AG04449 (cell line): ENCODE data around the gene ALDH1A1.

Source experiments
- CTCF ChIA-PET: fragments of 350-600 bp; formaldehyde crosslinking; extraction: SDS; loops from one replicate; lab custom pipeline; 2021; ENCODE audit warnings: antibody characterized with exemption; lab: Yijun Ruan, JAX
- POLR2A ChIA-PET: fragments of 400-600, 350-600 bp; formaldehyde crosslinking; extraction: SDS; loops from one replicate; lab custom pipeline; 2020; ENCODE audit warnings: antibody characterized with exemption, inconsistent platforms; lab: Yijun Ruan, JAX
- DNase-seq: peaks from one replicate; pipeline ENCODE4 v3.0.0-alpha.2; 2010; ENCODE audit warnings: low read depth, low spot score
- H3K4me3 ChIP-seq: 2 replicates; pipeline ENCODE4 v1.5.1; 2011; ENCODE audit warnings: low read depth, mild to moderate bottlenecking, control low read depth, low read length
- CTCF ChIP-seq: IDR thresholded peaks from one replicate; pipeline ENCODE4 v1.5.1; 2011; ENCODE audit warnings: mild to moderate bottlenecking, moderate library complexity, low read length, control low read depth, inconsistent platforms; ENCODE audit not compliant: insufficient read depth; ENCODE audit errors: missing control alignments

ALDH1A1 gene

GRCh38 chr9:72921888-72922654 lies 30.8 kb downstream of the ALDH1A1 start:
- no peak for DNase-seq
- ChIA-PET POLR2A (no interaction called here), CTCF (no interaction called here)
- no peak for TF ChIP-seq CTCF
- H3K4me3 ChIP-seq = no peak overlapping the region

GRCh38 chr9:72919246-72919945 lies 33.5 kb downstream of the ALDH1A1 start:
- TF ChIP-seq CTCF = no peak
- ChIA-PET CTCF (interaction anchor here (0.8 to 1.5 kb wide), 4 partner anchors 11 to 103 kb away, joined by 3 to 5 read pairs (median 4); no protein-coding TSS in a partner anchor), POLR2A (no interaction called here)
- no peak overlapping the region for H3K4me3 ChIP-seq
- DNase-seq = no peak

GRCh38 chr9:72917892-72918509 lies 34.9 kb downstream of the ALDH1A1 start:
- no peak overlapping the region for H3K4me3 ChIP-seq
- ChIA-PET CTCF (interaction anchor here (1.5 kb wide), 1 partner anchor 13 kb away, joined by 3 read pairs; no protein-coding TSS in a partner anchor), POLR2A (no interaction called here)
- TF ChIP-seq CTCF = no peak
- DNase-seq = no peak

- no peak overlapping the region for H3K4me3 ChIP-seq
- POLR2A ChIA-PET = no interaction called here
- CTCF ChIA-PET = no interaction called here
- no peak for DNase-seq
- no peak for TF ChIP-seq CTCF
These were observed 37.2 kb downstream of the ALDH1A1 start for GRCh38 chr9:72915659-72916058.

- no peak for TF ChIP-seq CTCF
These were observed 38.1 kb downstream of the ALDH1A1 start for GRCh38 chr9:72914750-72915149.

GRCh38 chr9:72913382-72914009 lies 39.4 kb downstream of the ALDH1A1 start:
- ChIA-PET POLR2A (no interaction called here), CTCF (no interaction called here)
- TF ChIP-seq CTCF = no peak
- no peak for DNase-seq
- H3K4me3 ChIP-seq = no peak overlapping the region

More at GRCh38 chr9:72914750-72915149, 38.1 kb downstream of the ALDH1A1 start:
- CTCF ChIA-PET = interaction anchor here (0.9 kb wide), 1 partner anchor 58 kb away, joined by 3 read pairs; no protein-coding TSS in a partner anchor
- DNase-seq = no peak
- POLR2A ChIA-PET = no interaction called here
- no peak overlapping the region for H3K4me3 ChIP-seq
